Aorta (tissue), 5 donors: ENCODE data around the gene PTPN22. TPM values are rescaled to one million over a fixed set of nuclear protein-coding genes. Genes with fewer than 3 reads are reported as not detected.
A peak's percentile ranks its signal among the peaks of the same experiment; 100 is the strongest.

Source experiments
- ATAC-seq: fragments of 200-7000 bp; cut with Tn5 transposase; one replicate; pipeline ENCODE4 v1.9.1; 2022; ENCODE audit warnings: moderate library complexity; ENCODE audit not compliant: low FRiP score
- DNase-seq, 2 donors: peaks; one replicate each; pipeline ENCODE4 v3.0.0-alpha.2; 2020
- H3K27ac ChIP-seq, 2 donors: one replicate each; pipeline ENCODE4 v1.5.1; 2013; ENCODE audit warnings: low read length in 2 of 2, mild to moderate bottlenecking in 2 of 2, moderate library complexity in 2 of 2, control low read depth in 1 of 2, inconsistent platforms in 1 of 2, low read depth in 1 of 2
- H3K27me3 ChIP-seq, 2 donors: one replicate each; pipeline ENCODE4 v1.6.1; 2013; ENCODE audit warnings: control low read depth in 1 of 2, low read length in 1 of 2, mild to moderate bottlenecking in 1 of 2, moderate library complexity in 1 of 2; ENCODE audit not compliant: insufficient read depth in 2 of 2, control insufficient read depth in 1 of 2
- H3K36me3 ChIP-seq, 2 donors: one replicate each; pipeline ENCODE4 v1.6.1; 2013; ENCODE audit warnings: control low read depth in 1 of 2, low read length in 1 of 2, mild to moderate bottlenecking in 1 of 2; ENCODE audit not compliant: insufficient read depth in 2 of 2, control insufficient read depth in 1 of 2
- H3K4me1 ChIP-seq, 2 donors: one replicate each; pipeline ENCODE4 v1.6.1; 2013; ENCODE audit warnings: low read length in 2 of 2, control low read depth in 1 of 2, mild to moderate bottlenecking in 1 of 2, moderate library complexity in 1 of 2; ENCODE audit not compliant: insufficient read depth in 2 of 2, control insufficient read depth in 1 of 2
- H3K4me3 ChIP-seq, 2 donors: one replicate each; pipeline ENCODE4 v1.5.1; 2013; ENCODE audit warnings: low read length in 2 of 2, control low read depth in 1 of 2, mild to moderate bottlenecking in 1 of 2
- H3K9me3 ChIP-seq: one replicate; pipeline ENCODE4 v1.6.1; 2013; ENCODE audit warnings: mild to moderate bottlenecking, low read length; ENCODE audit not compliant: control insufficient read depth
- WGBS, 2 donors: extraction: QIAGEN DNeasy Blood & Tissue Kit; methylation state at CpG; one replicate each; pipeline ENCODE4 v1.1.7; 2013; 5-methylcytosine and 5-hydroxymethylcytosine counted together
- intact Hi-C, 2 donors: fragments of 100-400 bp; cut with DNase I; formaldehyde crosslinking; loops; one replicate each; pipeline versions ENCODE4 v1.14.2 to v1.15.0; 2022
- polyA plus RNA-seq, 2 donors: library from polyadenylated mRNA; stranded (reverse); fragments of 200-250 nt; gene quantifications; one replicate each; pipeline ENCODE4 v1.2.3, GENCODE V29; 2013
- total RNA-seq, 2 donors: library from RNA; stranded (reverse); fragmentation: NEBNext Ultra II Directional; extraction: Animal tissue kit (Norgen Biotek cat#: 25700); gene quantifications; one replicate each; pipeline ENCODE4 v1.2.1, GENCODE V29; 2021
- donor health status: healthy with polysubstance abuse.
- donor health status: Bipolar disorder and iron deficiency.
- donor health status: DM: no; HTN: no; CAD: no.
- donor health status: DM: no; HTN: no; CAD: no.
- donor health status: DM: yes; HTN: yes; CAD: no.

PTPN22 gene
- total and polyA plus RNA-seq, 4 donors: 0.50 to 6.7 (median 2.6) TPM

GRCh38 chr1:113804421-113805255 is 66.9 kb downstream of the PTPN22 start:
- H3K9me3 ChIP-seq: no peaks in the 10 kb centered on the region
- H3K4me3 ChIP-seq: no peak overlapping the region
- DNase-seq: no peak
- WGBS, 2 donors: 52 to 54% methylated on average over 8 of the region's 8 CpGs
- peak; percentile 78 for ATAC-seq
- no peaks in the 10 kb centered on the region for H3K27me3 ChIP-seq
- no peaks in the 10 kb centered on the region for H3K36me3 ChIP-seq
- intact Hi-C loops: no loop called here
- no peak overlapping the region for H3K27ac ChIP-seq
- peaks cover 0 to 3% of the 10 kb centered on the region in 2 donors for H3K4me1 ChIP-seq

GRCh38 chr1:113802367-113803007 is 69.0 kb downstream of the PTPN22 start:
- Histone ChIP-seq H3K9me3 (no peaks in the 10 kb centered on the region), H3K4me1 (peaks cover 3 to 4% of the 10 kb centered on the region in 2 donors), H3K36me3 (no peaks in the 10 kb centered on the region), H3K27me3 (no peaks in the 10 kb centered on the region), H3K4me3 (no peak overlapping the region), H3K27ac (no peak overlapping the region)
- no peak for ATAC-seq
- no peak for DNase-seq
- WGBS, 2 donors: 98 to 100% methylated on average over 3 of the region's 3 CpGs
- intact Hi-C loops: no loop called here

GRCh38 chr1:113800487-113800886 is 71.0 kb downstream of the PTPN22 start:
- Histone ChIP-seq H3K4me1 (peaks cover 3 to 4% of the 10 kb centered on the region in 2 donors), H3K4me3 (no peak overlapping the region), H3K9me3 (no peaks in the 10 kb centered on the region), H3K27ac (no peak overlapping the region), H3K36me3 (no peaks in the 10 kb centered on the region), H3K27me3 (no peaks in the 10 kb centered on the region)
- intact Hi-C loops: no loop called here
- ATAC-seq (no peak), DNase-seq (no peak)
- 22 to 33% methylated on average over 3 of the region's 3 CpGs for WGBS, 2 donors

GRCh38 chr1:113797472-113797871 is 74.0 kb downstream of the PTPN22 start:
- no peak overlapping the region for H3K4me3 ChIP-seq
- no peaks in the 10 kb centered on the region for H3K9me3 ChIP-seq
- intact Hi-C loops: no loop called here
- no peak overlapping the region for H3K27ac ChIP-seq
- no peaks in the 10 kb centered on the region for H3K36me3 ChIP-seq
- peaks cover 0 to 8% of the 10 kb centered on the region in 2 donors for H3K4me1 ChIP-seq
- H3K27me3 ChIP-seq: no peaks in the 10 kb centered on the region
- DNase-seq: no peak
- ATAC-seq: no peak
- WGBS, 2 donors: 67% methylated on average over 4 of the region's 4 CpGs

GRCh38 chr1:113793878-113794834 is 77.4 kb downstream of the PTPN22 start:
- peak overlapping the region in 1 of 2 donors; percentile 17 for H3K27ac ChIP-seq
- H3K36me3 ChIP-seq: peaks cover 0 to 3% of the 10 kb centered on the region in 2 donors
- no peaks in the 10 kb centered on the region for H3K27me3 ChIP-seq
- peaks cover 0 to 8% of the 10 kb centered on the region in 2 donors for H3K4me1 ChIP-seq
- intact Hi-C loops: no loop called here
- WGBS, 2 donors: 97 to 99% methylated on average over 9 of the region's 9 CpGs
- H3K9me3 ChIP-seq: no peaks in the 10 kb centered on the region
- no peak for ATAC-seq
- DNase-seq: no peak
- H3K4me3 ChIP-seq: no peak overlapping the region

GRCh38 chr1:113792986-113793385 is 78.5 kb downstream of the PTPN22 start:
- Histone ChIP-seq H3K27ac (no peak overlapping the region), H3K4me1 (peaks cover 3 to 6% of the 10 kb centered on the region in 2 donors), H3K9me3 (no peaks in the 10 kb centered on the region), H3K36me3 (peaks cover 0 to 5% of the 10 kb centered on the region in 2 donors), H3K4me3 (no peak overlapping the region), H3K27me3 (no peaks in the 10 kb centered on the region)
- DNase-seq (no peak), ATAC-seq (no peak)
- 80 to 90% methylated on average over 1 of the region's 1 CpG for WGBS, 2 donors
- intact Hi-C loops: no loop called here

- no peak overlapping the region for H3K27ac ChIP-seq
These were observed 79.0 kb downstream of the PTPN22 start for GRCh38 chr1:113792471-113792870.

GRCh38 chr1:113788802-113789201 is 82.7 kb downstream of the PTPN22 start:
- Histone ChIP-seq H3K9me3 (no peaks in the 10 kb centered on the region), H3K4me1 (peaks cover 3 to 4% of the 10 kb centered on the region in 2 donors), H3K27ac (no peak overlapping the region), H3K36me3 (peaks cover 0 to 5% of the 10 kb centered on the region in 2 donors), H3K4me3 (no peak overlapping the region), H3K27me3 (no peaks in the 10 kb centered on the region)
- ATAC-seq (no peak), DNase-seq (no peak)
- intact Hi-C loops: no loop called here
- WGBS, 2 donors: 91 to 94% methylated on average over 3 of the region's 3 CpGs

More at GRCh38 chr1:113792471-113792870, 79.0 kb downstream of the PTPN22 start:
- no peaks in the 10 kb centered on the region for H3K27me3 ChIP-seq
- peaks cover 3 to 4% of the 10 kb centered on the region in 2 donors for H3K4me1 ChIP-seq
- H3K4me3 ChIP-seq: no peak overlapping the region
- DNase-seq (no peak), ATAC-seq (no peak)
- H3K9me3 ChIP-seq: no peaks in the 10 kb centered on the region
- intact Hi-C loops: no loop called here
- 92 to 94% methylated on average over 5 of the region's 5 CpGs for WGBS, 2 donors
- H3K36me3 ChIP-seq: peaks cover 0 to 5% of the 10 kb centered on the region in 2 donors
